Colonic mucosa (tissue), 4 donors: ENCODE measurements around the gene MICAL3. TPM values are rescaled to one million over a fixed set of nuclear protein-coding genes. Genes with fewer than 3 reads are reported as not detected.
"Not testable (repeated sequence)": the region's sequence is repeated elsewhere in the genome, so short reads cannot be mapped to it uniquely, and the experiment has no call there.

ENCODE experiments used
- DNase-seq: peaks from one replicate; pipeline ENCODE4 v3.0.0-alpha.2; 2020
- H3K27ac ChIP-seq: fragments of 200-600 bp; one replicate; pipeline ENCODE4 v1.8.0; 2021
- H3K27me3 ChIP-seq: fragments of 200-600 bp; one replicate; pipeline ENCODE4 v1.8.0; 2021
- H3K36me3 ChIP-seq: fragments of 200-600 bp; one replicate; pipeline ENCODE4 v1.8.0; 2021
- H3K4me1 ChIP-seq: fragments of 200-600 bp; one replicate; pipeline ENCODE4 v1.8.0; 2021; ENCODE audit warnings: mild to moderate bottlenecking
- H3K4me3 ChIP-seq: fragments of 200-600 bp; one replicate; pipeline ENCODE4 v1.8.0; 2021
- H3K9ac ChIP-seq, 2 donors: one replicate each; pipeline ENCODE4 v1.7.0; 2013; ENCODE audit warnings: control low read depth in 2 of 2, low read depth in 2 of 2, low read length in 2 of 2
- H3K9me3 ChIP-seq: fragments of 200-600 bp; one replicate; pipeline ENCODE4 v1.8.0; 2021
- intact Hi-C: fragments of 100-400 bp; cut with DNase I; formaldehyde crosslinking; loops from one replicate; pipeline ENCODE4 v1.14.1; 2022
- total RNA-seq, 2 donors: library from RNA; stranded (reverse); fragmentation: NEBNext Ultra II Directional in 1 of 2; extraction: Animal tissue kit (Norgen Biotek cat#: 25700) in 1 of 2; gene quantifications; one replicate each; pipeline ENCODE4 v1.2.1, GENCODE V29; 2021
- TF ChIP-seq, protein P1 (sequence below): fragments of 200-600 bp; IDR thresholded peaks from one replicate; pipeline ENCODE4 v1.8.0; 2022; ENCODE audit warnings: antibody characterized with exemption, mild to moderate bottlenecking
- donor health status: healthy.
- donor health status: DM: no; HTN: no; CAD: no.
- donor health status: DM: no; HTN: no; CAD: no.

Gene MICAL3
- total RNA-seq, 2 donors from 2014 or later: 72.5 to 84.5 TPM

GRCh38 chr22:17941471-17942406, 82.6 kb downstream of the MICAL3 start:
- Histone ChIP-seq H3K27ac (no peak overlapping the region), H3K9me3 (no peaks in the 10 kb centered on the region), H3K27me3 (no peaks in the 10 kb centered on the region), H3K9ac (no peak overlapping the region), H3K36me3 (no peaks in the 10 kb centered on the region), H3K4me1 (peaks cover 6% of the 10 kb centered on the region), H3K4me3 (no peak overlapping the region)
- TF ChIP-seq, protein P1, sequence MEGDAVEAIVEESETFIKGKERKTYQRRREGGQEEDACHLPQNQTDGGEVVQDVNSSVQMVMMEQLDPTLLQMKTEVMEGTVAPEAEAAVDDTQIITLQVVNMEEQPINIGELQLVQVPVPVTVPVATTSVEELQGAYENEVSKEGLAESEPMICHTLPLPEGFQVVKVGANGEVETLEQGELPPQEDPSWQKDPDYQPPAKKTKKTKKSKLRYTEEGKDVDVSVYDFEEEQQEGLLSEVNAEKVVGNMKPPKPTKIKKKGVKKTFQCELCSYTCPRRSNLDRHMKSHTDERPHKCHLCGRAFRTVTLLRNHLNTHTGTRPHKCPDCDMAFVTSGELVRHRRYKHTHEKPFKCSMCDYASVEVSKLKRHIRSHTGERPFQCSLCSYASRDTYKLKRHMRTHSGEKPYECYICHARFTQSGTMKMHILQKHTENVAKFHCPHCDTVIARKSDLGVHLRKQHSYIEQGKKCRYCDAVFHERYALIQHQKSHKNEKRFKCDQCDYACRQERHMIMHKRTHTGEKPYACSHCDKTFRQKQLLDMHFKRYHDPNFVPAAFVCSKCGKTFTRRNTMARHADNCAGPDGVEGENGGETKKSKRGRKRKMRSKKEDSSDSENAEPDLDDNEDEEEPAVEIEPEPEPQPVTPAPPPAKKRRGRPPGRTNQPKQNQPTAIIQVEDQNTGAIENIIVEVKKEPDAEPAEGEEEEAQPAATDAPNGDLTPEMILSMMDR: no peak
- intact Hi-C loops: no loop called here
- no peak for DNase-seq

DNA sequence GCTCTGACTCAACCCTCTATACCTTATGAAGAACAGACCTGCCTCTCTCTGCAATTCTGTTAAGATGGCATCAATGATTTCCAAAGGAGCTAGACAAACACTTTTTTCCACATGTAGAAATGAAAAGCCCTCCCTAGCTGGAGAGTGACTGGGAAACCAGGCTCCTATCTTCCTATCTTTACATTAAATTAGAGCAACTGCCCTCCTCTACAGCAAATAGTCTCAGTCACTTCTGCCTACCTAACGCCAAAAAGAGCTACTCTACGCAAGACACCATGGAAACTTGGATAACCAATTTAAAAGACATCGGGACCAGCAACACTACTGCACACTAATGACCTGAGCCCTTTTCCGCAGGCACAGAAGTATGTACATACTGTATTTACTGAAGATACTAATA, 84.8 kb downstream of the MICAL3 start:
- no peak overlapping the region for H3K27ac ChIP-seq

DNA sequence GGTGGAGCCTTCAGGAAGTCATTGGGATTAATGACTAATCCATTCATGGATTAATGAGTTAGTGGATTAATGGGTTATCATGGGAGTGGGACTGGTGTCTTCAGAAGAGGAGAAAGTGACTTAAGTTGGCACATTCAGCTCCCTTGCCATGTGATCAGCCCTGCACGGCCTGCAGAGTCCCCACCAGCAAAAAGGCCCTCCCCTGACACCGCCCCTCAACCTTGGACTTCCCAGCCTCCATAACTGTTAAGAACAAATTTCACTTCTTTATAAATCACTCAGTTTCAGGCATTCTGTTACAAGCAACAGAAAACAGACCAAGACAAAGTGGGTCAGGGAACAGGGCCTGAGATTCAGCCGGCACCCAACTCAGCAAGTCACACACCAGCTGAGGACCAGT, 85.3 kb downstream of the MICAL3 start:
- intact Hi-C loops: no loop called here
- no peak for DNase-seq
- Histone ChIP-seq H3K36me3 (no peaks in the 10 kb centered on the region), H3K27ac (no peak overlapping the region), H3K4me1 (peaks cover 3% of the 10 kb centered on the region), H3K27me3 (no peaks in the 10 kb centered on the region), H3K4me3 (no peak overlapping the region), H3K9ac (no peak overlapping the region), H3K9me3 (no peaks in the 10 kb centered on the region)
- TF ChIP-seq, protein P1: no peak

More for the DNA sequence above, 84.8 kb downstream of the MICAL3 start:
- intact Hi-C loops: no loop called here
- H3K4me1 ChIP-seq: peaks cover 6% of the 10 kb centered on the region
- TF ChIP-seq, protein P1: no peak
- no peaks in the 10 kb centered on the region for H3K9me3 ChIP-seq
- no peak overlapping the region for H3K4me3 ChIP-seq
- no peaks in the 10 kb centered on the region for H3K36me3 ChIP-seq
- no peaks in the 10 kb centered on the region for H3K27me3 ChIP-seq
- H3K9ac ChIP-seq: no peak overlapping the region
- no peak for DNase-seq

- no peak overlapping the region for H3K27ac ChIP-seq
- H3K9ac ChIP-seq: no peak overlapping the region
- intact Hi-C loops: no loop called here
- no peaks in the 10 kb centered on the region for H3K9me3 ChIP-seq
- no peaks in the 10 kb centered on the region for H3K36me3 ChIP-seq
- no peaks in the 10 kb centered on the region for H3K27me3 ChIP-seq
- TF ChIP-seq, protein P1: no peak
- no peak for DNase-seq
- no peak overlapping the region for H3K4me3 ChIP-seq
- no peaks in the 10 kb centered on the region for H3K4me1 ChIP-seq
These were observed 85.9 kb downstream of the MICAL3 start for GRCh38 chr22:17938484-17938924.

DNA sequence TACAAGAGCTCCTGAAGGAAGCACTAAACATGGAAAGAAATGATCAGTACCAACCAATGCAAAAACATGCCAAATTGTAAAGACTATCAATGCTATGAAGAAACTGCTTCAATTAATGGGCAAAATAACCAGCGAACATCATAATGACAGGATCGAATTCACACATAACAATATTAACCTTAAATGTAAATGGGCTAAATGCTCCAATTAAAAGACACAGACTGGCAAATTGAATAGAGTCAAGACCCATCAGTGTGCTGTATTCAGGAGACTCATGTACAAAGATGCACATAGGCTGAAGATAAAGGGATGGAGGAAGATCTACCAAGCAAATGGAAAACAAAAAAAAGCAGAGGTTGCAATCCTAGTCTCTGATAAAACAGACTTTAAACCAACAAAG, 91.9 kb downstream of the MICAL3 start:
- H3K27ac ChIP-seq, intact Hi-C loops, DNase-seq, H3K27me3 ChIP-seq, H3K36me3 ChIP-seq, H3K4me3 ChIP-seq, H3K9ac ChIP-seq, H3K9me3 ChIP-seq, H3K4me1 ChIP-seq: not testable (repeated sequence)

DNA sequence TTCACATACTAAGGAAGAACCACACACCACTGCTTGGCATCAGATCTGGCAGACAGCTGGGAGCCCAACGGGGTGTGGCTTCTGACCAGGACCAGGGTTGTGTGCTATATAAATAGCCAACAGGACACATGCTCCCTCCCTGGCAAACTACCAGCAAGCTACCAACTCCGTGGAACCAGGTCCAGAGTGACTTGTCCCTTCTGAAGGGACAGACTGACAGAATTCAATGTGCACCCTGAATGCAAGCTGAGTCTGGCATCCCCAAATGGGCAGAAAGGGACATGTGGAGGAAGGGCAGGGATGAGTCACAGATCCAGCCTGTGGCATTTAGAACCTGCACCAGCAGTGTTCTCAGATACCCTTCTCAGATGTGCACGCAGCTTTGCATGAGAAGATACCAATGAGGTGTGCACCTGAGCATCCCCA, 92.9 kb downstream of the MICAL3 start:
- H3K27me3 ChIP-seq: no peaks in the 10 kb centered on the region
- H3K36me3 ChIP-seq: no peaks in the 10 kb centered on the region
- H3K9ac ChIP-seq: no peak overlapping the region
- DNase-seq: peak; percentile 44
- TF ChIP-seq, protein P1: no peak
- H3K4me3 ChIP-seq: no peak overlapping the region
- intact Hi-C loops: no loop called here
- H3K27ac ChIP-seq: no peak overlapping the region
- H3K9me3 ChIP-seq: no peaks in the 10 kb centered on the region
- no peaks in the 10 kb centered on the region for H3K4me1 ChIP-seq
